Measurements from ENCODE around the gene ZNF169. TPM values are rescaled to one million over a fixed set of nuclear protein-coding genes. Genes with fewer than 3 reads are reported as not detected.

Gene ZNF169
- 3.1 and 6.4 TPM in 2 replicates for polyA plus RNA-seq (2012; rRNA removed)
- 0.94 and 1.8 TPM in 2 replicates for polyA plus RNA-seq (2012; cell fraction: cytosol; rRNA removed)
- polyA plus RNA-seq (2012; cell fraction: nucleus; rRNA removed) = 17.5 and 25.4 TPM in 2 replicates

DNA sequence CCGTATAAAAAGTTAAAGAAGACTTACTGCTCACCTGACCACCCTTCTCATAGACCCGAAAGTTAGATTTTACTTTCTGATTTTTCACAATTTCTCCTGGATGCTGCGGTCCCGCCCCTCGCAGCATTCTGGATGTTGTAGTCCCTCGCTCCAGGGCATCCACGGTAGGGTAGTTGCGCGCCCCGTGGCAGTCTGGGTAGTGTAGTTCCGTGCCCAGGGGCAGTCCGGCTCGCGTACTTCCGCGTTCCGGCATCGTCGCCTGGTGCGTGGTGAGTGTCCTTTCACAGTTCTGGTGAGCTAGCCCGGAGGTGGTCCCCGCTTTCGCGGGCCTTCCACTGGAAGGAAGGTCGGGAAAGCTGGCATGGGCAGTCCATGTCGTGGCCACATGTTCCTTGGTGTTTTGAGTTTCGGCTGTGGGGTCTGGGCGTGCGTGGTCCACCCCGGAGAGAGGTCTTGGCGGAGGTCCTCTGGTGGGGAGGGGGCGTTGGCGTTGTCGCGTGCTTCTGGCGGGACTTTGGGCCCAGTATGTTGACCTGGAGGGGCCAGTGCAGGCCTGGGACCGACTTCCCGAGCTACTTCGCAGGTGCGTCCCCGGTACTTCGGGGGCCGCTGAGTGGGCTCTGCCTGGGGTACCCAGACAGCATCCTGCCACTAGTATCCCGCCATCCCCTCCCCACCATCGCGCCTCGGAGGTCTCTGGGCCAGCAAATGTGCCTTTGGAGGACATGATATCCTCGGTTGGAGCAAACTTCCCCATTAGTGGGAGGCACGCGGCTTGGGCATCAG is at the start of gene ZNF169:
TSS of gene ZNF169 (plus strand) at position 222 of the 786 bp plus-strand sequence. CDS start 19,515 bp downstream, outside the sequence.
- no peaks in the 10 kb centered on the region; the same call in 1 of the 2 replicates for H3K27me3 ChIP-seq (ENCODE audit: insufficient read depth)
- peak within 1 kb of the TSS; percentile 74 for H3K9ac ChIP-seq
- no peaks in the 10 kb centered on the region for H4K20me1 ChIP-seq (ENCODE audit: insufficient read depth)
- DNase-seq = peak; percentile 94
- H3K9me2 ChIP-seq = no peaks in the 10 kb centered on the region
- peak within 1 kb of the TSS; percentile 73 to 93 for H3K4me3 ChIP-seq (ENCODE audit: low read depth in 2 of 2, low read length in 1 of 2)
- H2AFZ ChIP-seq (ENCODE audit: low read depth) = peak within 1 kb of the TSS; percentile 65
- H3K36me3 ChIP-seq (replicated peaks in 1 of 2; ENCODE audit: control insufficient read depth in 1 of 2, insufficient read depth in 2 of 2, low read length in 1 of 2) = no peaks in the 10 kb centered on the region
- H3K79me2 ChIP-seq (ENCODE audit: insufficient read depth) = peaks cover 27% of the 10 kb centered on the region
- no peaks in the 10 kb centered on the region for H3K9me3 ChIP-seq
- under 1% methylated on average over 18 of the region's 50 CpGs for WGBS (ENCODE audit: low lambda C conversion rate)
- ChIA-PET CTCF (interaction anchor here (1.8 kb wide), 1 partner anchor 46 kb away, joined by 6 read pairs; no protein-coding TSS in a partner anchor), POLR2A (interaction anchor here (0.9 kb wide), 1 partner anchor 115 kb away, joined by 5 read pairs; a partner anchor contains a TSS)
- H3K4me1 ChIP-seq (ENCODE audit: control insufficient read depth in 1 of 2, insufficient read depth in 2 of 2, low read depth in 1 of 2, low read length in 1 of 2) = peaks cover 0 to 4% of the 10 kb centered on the region in 2 experiments; a peak in 1 of 4 replicates
- H3K4me2 ChIP-seq = peak within 1 kb of the TSS; percentile 95
- peak within 1 kb of the TSS in 1 of 2 experiments; percentile 41; a peak in 1 of 4 replicates for H3K27ac ChIP-seq (ENCODE audit: low read depth in 2 of 2, low read length in 1 of 2)
- no peaks in the 10 kb centered on the region for H3F3A ChIP-seq (replicated peaks; ENCODE audit: insufficient read depth)
- TF ChIP-seq, protein P1, sequence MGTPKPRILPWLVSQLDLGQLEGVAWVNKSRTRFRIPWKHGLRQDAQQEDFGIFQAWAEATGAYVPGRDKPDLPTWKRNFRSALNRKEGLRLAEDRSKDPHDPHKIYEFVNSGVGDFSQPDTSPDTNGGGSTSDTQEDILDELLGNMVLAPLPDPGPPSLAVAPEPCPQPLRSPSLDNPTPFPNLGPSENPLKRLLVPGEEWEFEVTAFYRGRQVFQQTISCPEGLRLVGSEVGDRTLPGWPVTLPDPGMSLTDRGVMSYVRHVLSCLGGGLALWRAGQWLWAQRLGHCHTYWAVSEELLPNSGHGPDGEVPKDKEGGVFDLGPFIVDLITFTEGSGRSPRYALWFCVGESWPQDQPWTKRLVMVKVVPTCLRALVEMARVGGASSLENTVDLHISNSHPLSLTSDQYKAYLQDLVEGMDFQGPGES (IDR thresholded peaks at IDR 0.05; ENCODE audit: low read depth, low read length) = no peak
- no peak for TF ChIP-seq FOXM1 (IDR thresholded peaks at IDR 0.05; ENCODE audit: low read depth)
- no peak for TF ChIP-seq NFIC (IDR thresholded peaks at IDR 0.05; ENCODE audit: borderline replicate concordance)
- no peak for TF ChIP-seq MEF2A (IDR thresholded peaks at IDR 0.05; ENCODE audit: borderline replicate concordance, low read depth)
- no peak; a peak in 1 of 4 replicates for TF ChIP-seq EP300 (IDR thresholded peaks at IDR 0.05; ENCODE audit: borderline replicate concordance in 1 of 2, low read depth in 1 of 2, low read length in 1 of 2)
- TF ChIP-seq RAD21 (IDR thresholded peaks at IDR 0.05; ENCODE audit: low read length) = no peak
- TF ChIP-seq, protein P2, sequence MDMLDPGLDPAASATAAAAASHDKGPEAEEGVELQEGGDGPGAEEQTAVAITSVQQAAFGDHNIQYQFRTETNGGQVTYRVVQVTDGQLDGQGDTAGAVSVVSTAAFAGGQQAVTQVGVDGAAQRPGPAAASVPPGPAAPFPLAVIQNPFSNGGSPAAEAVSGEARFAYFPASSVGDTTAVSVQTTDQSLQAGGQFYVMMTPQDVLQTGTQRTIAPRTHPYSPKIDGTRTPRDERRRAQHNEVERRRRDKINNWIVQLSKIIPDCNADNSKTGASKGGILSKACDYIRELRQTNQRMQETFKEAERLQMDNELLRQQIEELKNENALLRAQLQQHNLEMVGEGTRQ (IDR thresholded peaks at IDR 0.05; ENCODE audit: borderline replicate concordance, low read depth, low read length) = no peak
- peak; percentile 73 for TF ChIP-seq MXI1 (IDR thresholded peaks at IDR 0.05; ENCODE audit: low read depth, low read length)
- TF ChIP-seq FOXJ3 (CRISPR knock-in tag; IDR thresholded peaks at IDR 0.05) = no peak
- TF ChIP-seq, protein P3, sequence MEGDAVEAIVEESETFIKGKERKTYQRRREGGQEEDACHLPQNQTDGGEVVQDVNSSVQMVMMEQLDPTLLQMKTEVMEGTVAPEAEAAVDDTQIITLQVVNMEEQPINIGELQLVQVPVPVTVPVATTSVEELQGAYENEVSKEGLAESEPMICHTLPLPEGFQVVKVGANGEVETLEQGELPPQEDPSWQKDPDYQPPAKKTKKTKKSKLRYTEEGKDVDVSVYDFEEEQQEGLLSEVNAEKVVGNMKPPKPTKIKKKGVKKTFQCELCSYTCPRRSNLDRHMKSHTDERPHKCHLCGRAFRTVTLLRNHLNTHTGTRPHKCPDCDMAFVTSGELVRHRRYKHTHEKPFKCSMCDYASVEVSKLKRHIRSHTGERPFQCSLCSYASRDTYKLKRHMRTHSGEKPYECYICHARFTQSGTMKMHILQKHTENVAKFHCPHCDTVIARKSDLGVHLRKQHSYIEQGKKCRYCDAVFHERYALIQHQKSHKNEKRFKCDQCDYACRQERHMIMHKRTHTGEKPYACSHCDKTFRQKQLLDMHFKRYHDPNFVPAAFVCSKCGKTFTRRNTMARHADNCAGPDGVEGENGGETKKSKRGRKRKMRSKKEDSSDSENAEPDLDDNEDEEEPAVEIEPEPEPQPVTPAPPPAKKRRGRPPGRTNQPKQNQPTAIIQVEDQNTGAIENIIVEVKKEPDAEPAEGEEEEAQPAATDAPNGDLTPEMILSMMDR (IDR thresholded peaks at IDR 0.05) = no peak
- peak; percentile 71; the same call in 1 of the 2 replicates for TF ChIP-seq POLR2AphosphoS5 (IDR thresholded peaks at IDR 0.05; ENCODE audit: low read depth, low read length)
- TF ChIP-seq GATA2 (CRISPR knock-in tag; IDR thresholded peaks at IDR 0.05) = no peak
- TF ChIP-seq GABPA (IDR thresholded peaks at IDR 0.05; ENCODE audit: low read depth) = peak; percentile 65
- TF ChIP-seq, protein P4, sequence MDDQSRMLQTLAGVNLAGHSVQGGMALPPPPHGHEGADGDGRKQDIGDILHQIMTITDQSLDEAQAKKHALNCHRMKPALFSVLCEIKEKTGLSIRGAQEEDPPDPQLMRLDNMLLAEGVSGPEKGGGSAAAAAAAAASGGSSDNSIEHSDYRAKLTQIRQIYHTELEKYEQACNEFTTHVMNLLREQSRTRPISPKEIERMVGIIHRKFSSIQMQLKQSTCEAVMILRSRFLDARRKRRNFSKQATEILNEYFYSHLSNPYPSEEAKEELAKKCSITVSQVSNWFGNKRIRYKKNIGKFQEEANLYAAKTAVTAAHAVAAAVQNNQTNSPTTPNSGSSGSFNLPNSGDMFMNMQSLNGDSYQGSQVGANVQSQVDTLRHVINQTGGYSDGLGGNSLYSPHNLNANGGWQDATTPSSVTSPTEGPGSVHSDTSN (IDR thresholded peaks at IDR 0.05) = no peak
- TF ChIP-seq TEAD4 (IDR thresholded peaks at IDR 0.05; ENCODE audit: borderline replicate concordance, insufficient read depth) = no peak
- peak; percentile 73 for TF ChIP-seq CHD2 (IDR thresholded peaks at IDR 0.05; ENCODE audit: low read length, partially characterized antibody)
- peak; percentile 30; the same call in 1 of the 2 replicates for TF ChIP-seq NRF1 (IDR thresholded peaks at IDR 0.05; ENCODE audit: low read depth, low read length)
- TF ChIP-seq RCOR1 (IDR thresholded peaks at IDR 0.05; ENCODE audit: low read length) = no peak; the same call in 1 of the 2 replicates
- TF ChIP-seq TCF12 (IDR thresholded peaks at IDR 0.05) = no peak
- TF ChIP-seq SMC3 (IDR thresholded peaks at IDR 0.05; ENCODE audit: low read depth, low read length) = no peak
- TF ChIP-seq, protein P5, sequence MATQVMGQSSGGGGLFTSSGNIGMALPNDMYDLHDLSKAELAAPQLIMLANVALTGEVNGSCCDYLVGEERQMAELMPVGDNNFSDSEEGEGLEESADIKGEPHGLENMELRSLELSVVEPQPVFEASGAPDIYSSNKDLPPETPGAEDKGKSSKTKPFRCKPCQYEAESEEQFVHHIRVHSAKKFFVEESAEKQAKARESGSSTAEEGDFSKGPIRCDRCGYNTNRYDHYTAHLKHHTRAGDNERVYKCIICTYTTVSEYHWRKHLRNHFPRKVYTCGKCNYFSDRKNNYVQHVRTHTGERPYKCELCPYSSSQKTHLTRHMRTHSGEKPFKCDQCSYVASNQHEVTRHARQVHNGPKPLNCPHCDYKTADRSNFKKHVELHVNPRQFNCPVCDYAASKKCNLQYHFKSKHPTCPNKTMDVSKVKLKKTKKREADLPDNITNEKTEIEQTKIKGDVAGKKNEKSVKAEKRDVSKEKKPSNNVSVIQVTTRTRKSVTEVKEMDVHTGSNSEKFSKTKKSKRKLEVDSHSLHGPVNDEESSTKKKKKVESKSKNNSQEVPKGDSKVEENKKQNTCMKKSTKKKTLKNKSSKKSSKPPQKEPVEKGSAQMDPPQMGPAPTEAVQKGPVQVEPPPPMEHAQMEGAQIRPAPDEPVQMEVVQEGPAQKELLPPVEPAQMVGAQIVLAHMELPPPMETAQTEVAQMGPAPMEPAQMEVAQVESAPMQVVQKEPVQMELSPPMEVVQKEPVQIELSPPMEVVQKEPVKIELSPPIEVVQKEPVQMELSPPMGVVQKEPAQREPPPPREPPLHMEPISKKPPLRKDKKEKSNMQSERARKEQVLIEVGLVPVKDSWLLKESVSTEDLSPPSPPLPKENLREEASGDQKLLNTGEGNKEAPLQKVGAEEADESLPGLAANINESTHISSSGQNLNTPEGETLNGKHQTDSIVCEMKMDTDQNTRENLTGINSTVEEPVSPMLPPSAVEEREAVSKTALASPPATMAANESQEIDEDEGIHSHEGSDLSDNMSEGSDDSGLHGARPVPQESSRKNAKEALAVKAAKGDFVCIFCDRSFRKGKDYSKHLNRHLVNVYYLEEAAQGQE (IDR thresholded peaks at IDR 0.05; ENCODE audit: low read depth, low read length) = no peak
- TF ChIP-seq TAF1 (IDR thresholded peaks at IDR 0.05; ENCODE audit: borderline replicate concordance, low read depth, low read length) = peak; percentile 49; the same call in 1 of the 2 replicates
- TF ChIP-seq JUND (IDR thresholded peaks at IDR 0.05) = no peak
- peak; percentile 100 for TF ChIP-seq ELF1 (IDR thresholded peaks at IDR 0.05)
- 0 out of 2 replicates have a peak, but pooled peaks have one; percentile 23 for TF ChIP-seq YY1 (IDR thresholded peaks at IDR 0.05; ENCODE audit: low read depth)

Data from SK-N-SH (cell line).